Kidney glomerular epithelial cell (primary cell): ENCODE data around the gene ITGB2.

Source experiments
- DNase-seq: peaks from one replicate; lab custom pipeline; 2025; lab: John Stamatoyannopoulos, UW

Gene ITGB2

GRCh38 chr21:44940116-44940631 lies 19.5 kb upstream of the ITGB2 start:
- no peak for DNase-seq

- DNase-seq, result no peak
Observed at GRCh38 chr21:44939532-44940115, 18.9 kb upstream of the ITGB2 start, which contains the start of gene SLX9. Gene SLX9, plus strand, starts transcription at chr21:44940029. Its CDS starts 29 bp downstream, at chr21:44940058.

- DNase-seq, result no peak
Observed at GRCh38 chr21:44938772-44939531, 18.3 kb upstream of the ITGB2 start.

- DNase-seq, result no peak
Observed at GRCh38 chr21:44935533-44935927, 14.8 kb upstream of the ITGB2 start.

- no peak for DNase-seq
Observed at GRCh38 chr21:44934797-44935532, 14.3 kb upstream of the ITGB2 start.

- no peak for DNase-seq
Observed at GRCh38 chr21:44934276-44934675, 13.6 kb upstream of the ITGB2 start.

- DNase-seq, result no peak
Observed at GRCh38 chr21:44933918-44934260, 13.2 kb upstream of the ITGB2 start.

GRCh38 chr21:44933199-44933917 lies 12.7 kb upstream of the ITGB2 start:
- no peak for DNase-seq

- no peak for DNase-seq
Observed at GRCh38 chr21:44932408-44933181, 11.9 kb upstream of the ITGB2 start.

- DNase-seq, result no peak
Observed at GRCh38 chr21:44931501-44932407, 11.1 kb upstream of the ITGB2 start.

GRCh38 chr21:44931137-44931500 lies 10.4 kb upstream of the ITGB2 start:
- no peak for DNase-seq

- no peak for DNase-seq
Observed at GRCh38 chr21:44930543-44930981, 9.9 kb upstream of the ITGB2 start.

GRCh38 chr21:44929799-44930542 lies 9.3 kb upstream of the ITGB2 start:
- DNase-seq, result no peak

GRCh38 chr21:44929242-44929798 lies 8.6 kb upstream of the ITGB2 start:
- DNase-seq, result no peak

- peak; percentile 60 for DNase-seq
Observed at GRCh38 chr21:44928500-44929241, 8.0 kb upstream of the ITGB2 start.

- peak; percentile 84 for DNase-seq
Observed at GRCh38 chr21:44927587-44928461, 7.1 kb upstream of the ITGB2 start.

GRCh38 chr21:44927259-44927586 lies 6.5 kb upstream of the ITGB2 start:
- DNase-seq, result no peak
